Cardiac muscle cell (in vitro differentiated cells and primary cell): ENCODE measurements around the gene EWSR1. TPM values are rescaled to one million over a fixed set of nuclear protein-coding genes. Genes with fewer than 3 reads are reported as not detected.

ENCODE experiments used
- DNase-seq, 2 donors: peaks; one replicate each; pipeline versions ENCODE4 v3.0.0 to v3.0.0-alpha.2; 2010 to 2017; ENCODE audit warnings: low read depth in 1 of 2, low spot score in 1 of 2
- H3K27ac ChIP-seq: fragments of 200-600 bp; sonication (generic); 2 replicates; pipeline ENCODE4 v1.5.1; 2016
- H3K27me3 ChIP-seq: fragments of 200-600 bp; sonication (generic); 2 replicates; pipeline ENCODE4 v1.6.0; 2016; ENCODE audit warnings: control low read depth
- H3K36me3 ChIP-seq: fragments of 200-600 bp; sonication (generic); 2 replicates; pipeline ENCODE4 v1.5.1; 2016; ENCODE audit warnings: control low read depth
- H3K4me1 ChIP-seq: fragments of 200-600 bp; sonication (generic); 2 replicates; pipeline ENCODE4 v1.8.1; 2017; ENCODE audit warnings: low read depth, mild to moderate bottlenecking, mixed run types
- H3K4me3 ChIP-seq: fragments of 200-600 bp; sonication (generic); 2 replicates; pipeline ENCODE4 v1.5.1; 2016; ENCODE audit warnings: mild to moderate bottlenecking
- H3K9me3 ChIP-seq: fragments of 200-600 bp; sonication (generic); 2 replicates; pipeline ENCODE4 v1.5.1; 2017; ENCODE audit warnings: low read depth, mild to moderate bottlenecking, control low read depth
- polyA plus RNA-seq: library from polyadenylated mRNA; unstranded; fragments of >200 nt; fragmentation: Nextera tagmentation; extraction: Ambion mirVana; gene quantifications from 2 replicates; pipeline ENCODE4 v1.2.1, GENCODE V29; 2016
- total RNA-seq: library from RNA; depleted of rRNA; stranded (reverse); fragments of >200 nt; gene quantifications from 2 replicates; pipeline ENCODE4 v1.2.3, GENCODE V29; 2016
- TF ChIP-seq, protein P1 (sequence below): IDR thresholded peaks from 2 replicates; pipeline ENCODE4 v1.5.1; 2012; ENCODE audit warnings: low read depth, mild to moderate bottlenecking, low read length

Gene EWSR1
- total and polyA plus RNA-seq, 2 experiments from 2014 or later: 266 to 349 TPM

DNA sequence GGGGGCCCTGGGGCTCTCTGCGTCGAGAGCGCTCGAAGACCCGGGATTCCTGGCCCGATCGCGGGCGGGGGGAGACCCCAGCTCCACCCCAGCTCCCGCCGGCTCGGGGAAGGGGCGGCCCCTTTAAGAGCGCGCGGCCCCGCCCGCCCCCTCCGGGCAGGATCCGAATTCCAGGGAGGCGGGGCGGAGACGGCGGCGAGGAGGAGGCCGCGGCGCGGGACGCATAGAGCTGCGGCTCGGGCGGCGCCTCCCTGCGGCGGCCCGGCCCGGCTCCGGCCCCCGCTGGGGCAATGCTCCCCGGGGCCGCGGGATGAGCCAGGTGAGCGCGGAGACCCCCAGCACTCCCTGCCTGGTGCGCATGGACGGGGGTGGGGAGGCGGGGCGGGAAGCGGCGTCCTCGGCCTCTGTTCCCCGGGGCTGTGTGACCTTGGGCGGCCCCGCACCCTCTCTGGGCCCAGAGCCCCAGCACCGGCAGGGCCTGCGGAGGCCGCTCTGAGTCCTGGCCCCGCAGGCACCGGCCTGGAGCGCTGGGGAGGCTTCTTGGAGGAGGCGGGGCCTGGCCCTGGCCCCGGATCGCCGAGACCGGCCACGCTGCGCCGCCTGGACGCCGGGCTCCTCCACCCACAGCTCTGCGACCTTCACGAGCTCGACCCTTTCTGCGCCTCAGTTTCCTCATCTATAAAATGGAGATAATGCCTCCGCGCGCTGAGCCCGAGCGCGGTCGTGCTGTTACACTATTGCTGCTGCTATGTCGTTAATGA is 38.9 kb downstream of the EWSR1 start:
- Histone ChIP-seq H3K36me3 (no peaks in the 10 kb centered on the region), H3K4me3 (peak overlapping the region; percentile 81), H3K27me3 (no peaks in the 10 kb centered on the region), H3K9me3 (no peaks in the 10 kb centered on the region), H3K4me1 (peaks cover 13% of the 10 kb centered on the region), H3K27ac (peak overlapping the region; percentile 24)
- TF ChIP-seq, protein P1, sequence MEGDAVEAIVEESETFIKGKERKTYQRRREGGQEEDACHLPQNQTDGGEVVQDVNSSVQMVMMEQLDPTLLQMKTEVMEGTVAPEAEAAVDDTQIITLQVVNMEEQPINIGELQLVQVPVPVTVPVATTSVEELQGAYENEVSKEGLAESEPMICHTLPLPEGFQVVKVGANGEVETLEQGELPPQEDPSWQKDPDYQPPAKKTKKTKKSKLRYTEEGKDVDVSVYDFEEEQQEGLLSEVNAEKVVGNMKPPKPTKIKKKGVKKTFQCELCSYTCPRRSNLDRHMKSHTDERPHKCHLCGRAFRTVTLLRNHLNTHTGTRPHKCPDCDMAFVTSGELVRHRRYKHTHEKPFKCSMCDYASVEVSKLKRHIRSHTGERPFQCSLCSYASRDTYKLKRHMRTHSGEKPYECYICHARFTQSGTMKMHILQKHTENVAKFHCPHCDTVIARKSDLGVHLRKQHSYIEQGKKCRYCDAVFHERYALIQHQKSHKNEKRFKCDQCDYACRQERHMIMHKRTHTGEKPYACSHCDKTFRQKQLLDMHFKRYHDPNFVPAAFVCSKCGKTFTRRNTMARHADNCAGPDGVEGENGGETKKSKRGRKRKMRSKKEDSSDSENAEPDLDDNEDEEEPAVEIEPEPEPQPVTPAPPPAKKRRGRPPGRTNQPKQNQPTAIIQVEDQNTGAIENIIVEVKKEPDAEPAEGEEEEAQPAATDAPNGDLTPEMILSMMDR: no peak
- DNase-seq: peak; percentile 83 to 92

DNA sequence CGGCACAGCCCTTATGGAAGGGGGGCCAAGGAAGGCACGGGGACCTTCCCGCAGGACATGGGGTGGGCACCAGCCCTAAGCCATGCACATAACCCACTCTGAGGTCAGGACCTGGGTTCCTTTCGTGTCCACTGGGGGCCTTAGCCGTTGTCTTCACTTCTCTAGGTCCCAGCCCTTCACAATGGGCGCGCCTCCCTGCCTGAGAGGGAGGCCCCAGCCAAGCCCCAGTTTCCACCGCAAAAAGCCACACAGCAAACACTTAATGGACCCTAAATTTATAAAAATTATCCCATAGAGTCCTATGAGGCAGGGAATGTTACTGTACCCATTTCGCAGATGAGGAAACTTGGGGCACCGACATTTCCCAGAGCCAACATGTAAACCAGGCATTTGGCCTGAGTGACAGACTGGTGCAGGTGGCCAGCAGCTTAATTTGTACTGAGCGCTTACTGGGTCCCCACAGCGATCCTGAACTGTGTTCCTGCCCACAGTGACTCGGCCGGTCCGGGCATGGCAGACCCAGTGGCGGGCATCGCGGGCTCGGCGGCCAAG is 39.6 kb downstream of the EWSR1 start:
- Histone ChIP-seq H3K4me1 (peaks cover 13% of the 10 kb centered on the region), H3K36me3 (no peaks in the 10 kb centered on the region), H3K9me3 (no peaks in the 10 kb centered on the region), H3K27ac (no peak overlapping the region), H3K27me3 (no peaks in the 10 kb centered on the region), H3K4me3 (peak overlapping the region; percentile 81)
- TF ChIP-seq, protein P1: no peak
- no peak for DNase-seq

DNA sequence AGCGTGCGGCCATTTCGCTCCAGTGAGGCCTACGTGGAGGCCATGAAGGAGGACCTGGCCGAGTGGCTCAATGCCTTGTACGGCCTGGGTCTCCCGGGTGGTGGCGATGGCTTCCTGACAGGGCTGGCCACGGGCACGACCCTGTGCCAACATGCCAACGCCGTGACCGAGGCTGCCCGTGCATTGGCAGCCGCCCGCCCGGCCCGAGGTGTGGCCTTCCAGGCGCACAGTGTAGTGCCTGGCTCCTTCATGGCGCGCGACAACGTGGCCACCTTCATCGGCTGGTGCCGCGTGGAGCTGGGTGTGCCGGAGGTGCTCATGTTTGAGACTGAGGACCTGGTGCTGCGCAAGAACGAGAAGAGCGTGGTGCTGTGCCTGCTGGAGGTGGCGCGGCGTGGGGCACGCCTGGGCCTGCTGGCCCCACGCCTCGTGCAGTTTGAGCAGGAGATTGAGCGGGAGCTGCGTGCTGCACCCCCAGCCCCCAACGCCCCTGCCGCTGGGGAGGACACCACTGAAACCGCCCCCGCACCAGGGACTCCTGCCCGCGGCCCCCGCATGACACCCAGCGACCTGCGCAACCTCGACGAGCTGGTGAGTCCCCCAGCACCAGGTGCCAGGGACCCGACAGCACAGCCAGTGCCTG is 40.2 kb downstream of the EWSR1 start:
- Histone ChIP-seq H3K9me3 (no peaks in the 10 kb centered on the region), H3K27ac (no peak overlapping the region), H3K27me3 (peaks cover 2% of the 10 kb centered on the region), H3K4me3 (no peak overlapping the region), H3K36me3 (no peaks in the 10 kb centered on the region), H3K4me1 (peaks cover 13% of the 10 kb centered on the region)
- DNase-seq: no peak
- TF ChIP-seq, protein P1: no peak

DNA sequence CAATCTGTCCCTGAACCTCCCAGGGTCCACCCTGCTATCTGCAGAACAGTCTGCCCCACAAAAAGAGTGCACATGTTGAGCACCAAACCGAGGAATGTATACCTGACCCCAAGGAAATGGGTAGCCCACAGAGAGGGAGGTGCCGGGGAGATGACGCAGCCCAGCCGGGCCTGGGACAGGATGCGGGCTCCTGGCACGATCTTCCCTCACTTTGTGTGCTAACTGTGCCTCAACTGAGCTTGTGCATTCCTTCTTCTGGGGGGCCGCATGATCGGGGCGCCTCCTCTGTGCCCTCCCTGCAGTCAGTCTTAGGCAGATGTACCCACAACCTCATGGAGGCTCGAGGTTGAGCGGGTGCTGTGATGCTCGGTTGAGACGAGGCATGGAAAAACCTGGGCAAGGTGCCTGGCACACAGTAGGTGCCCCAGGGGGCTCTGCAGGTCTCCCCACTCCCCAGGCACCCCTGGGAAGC is 40.8 kb downstream of the EWSR1 start:
- DNase-seq: peak in 1 of 2 donors; percentile 69
- Histone ChIP-seq H3K27ac (no peak overlapping the region), H3K9me3 (no peaks in the 10 kb centered on the region), H3K36me3 (no peaks in the 10 kb centered on the region), H3K4me3 (no peak overlapping the region), H3K27me3 (peaks cover 8% of the 10 kb centered on the region), H3K4me1 (peaks cover 13% of the 10 kb centered on the region)
- TF ChIP-seq, protein P1: no peak

DNA sequence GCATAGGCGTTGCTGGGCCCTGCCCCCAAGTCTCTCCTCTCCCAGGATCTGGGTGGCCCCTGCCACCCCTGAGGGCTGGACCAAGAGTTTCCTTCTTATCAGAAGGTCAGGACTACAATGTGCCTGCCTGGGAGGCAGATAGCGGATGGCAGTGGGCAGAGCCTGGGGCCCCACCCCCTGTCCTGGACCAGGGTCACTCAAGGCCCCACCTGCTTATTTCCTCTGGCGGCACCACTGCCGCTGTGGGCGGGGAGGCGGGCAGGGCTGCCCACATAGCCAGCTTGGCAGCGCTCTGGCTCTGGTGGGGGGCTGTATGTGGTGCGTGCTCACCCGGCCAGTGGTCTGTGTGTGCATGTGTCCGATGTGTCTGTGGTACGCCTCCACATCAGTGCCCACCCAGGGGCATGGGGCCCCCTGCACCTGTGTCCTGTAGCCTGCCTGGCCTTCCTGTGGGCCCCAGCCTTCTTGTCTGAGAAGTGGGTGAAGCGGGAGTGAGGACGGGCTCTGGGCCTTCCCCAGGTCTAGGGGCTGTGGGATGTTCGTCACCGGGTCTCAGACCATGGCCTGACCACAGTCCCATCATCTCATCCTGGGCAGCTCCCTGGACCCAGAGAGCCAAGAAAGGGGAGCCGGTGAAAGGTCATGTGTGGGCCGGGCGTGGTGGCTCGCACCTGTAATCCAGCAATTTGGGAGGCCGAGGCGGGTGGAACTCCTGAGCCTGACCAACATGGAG is 41.4 kb downstream of the EWSR1 start:
- TF ChIP-seq, protein P1: no peak
- Histone ChIP-seq H3K27ac (no peak overlapping the region), H3K9me3 (no peaks in the 10 kb centered on the region), H3K4me1 (peaks cover 13% of the 10 kb centered on the region), H3K4me3 (no peak overlapping the region), H3K36me3 (no peaks in the 10 kb centered on the region), H3K27me3 (peaks cover 14% of the 10 kb centered on the region)
- peak in 1 of 2 donors; percentile 51 for DNase-seq
